GOT3 (cell line): ENCODE measurements around the gene TADA3.
"Not testable (repeated sequence)": the region's sequence is repeated elsewhere in the genome, so short reads cannot be mapped to it uniquely, and the experiment has no call there.

ENCODE experiments used
- DNase-seq: peaks from one replicate; lab custom pipeline; 2025; ENCODE audit warnings: mixed read lengths; lab: John Stamatoyannopoulos, UW

The TADA3 gene

DNA sequence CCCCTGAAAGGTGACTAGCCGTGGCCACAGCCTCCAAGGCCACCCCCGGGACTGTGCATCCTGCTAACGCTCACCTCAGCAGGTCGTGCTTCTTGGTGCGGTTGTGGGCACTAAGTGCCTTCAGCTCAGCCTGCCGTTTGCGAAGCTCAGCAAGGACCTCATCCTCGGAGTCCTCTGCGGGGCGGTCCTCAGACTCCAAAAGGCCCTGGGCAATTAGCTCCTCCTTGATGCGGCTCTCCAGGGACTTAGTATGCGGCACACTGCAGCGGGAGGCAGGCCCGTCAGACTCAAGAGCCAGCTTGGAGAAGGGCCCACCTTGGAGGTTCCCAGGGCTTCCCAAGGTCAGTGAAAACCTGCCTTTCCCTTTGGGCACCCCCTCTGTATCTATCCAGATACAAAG is 8.3 kb downstream of the TADA3 start:
- no peak for DNase-seq

DNA sequence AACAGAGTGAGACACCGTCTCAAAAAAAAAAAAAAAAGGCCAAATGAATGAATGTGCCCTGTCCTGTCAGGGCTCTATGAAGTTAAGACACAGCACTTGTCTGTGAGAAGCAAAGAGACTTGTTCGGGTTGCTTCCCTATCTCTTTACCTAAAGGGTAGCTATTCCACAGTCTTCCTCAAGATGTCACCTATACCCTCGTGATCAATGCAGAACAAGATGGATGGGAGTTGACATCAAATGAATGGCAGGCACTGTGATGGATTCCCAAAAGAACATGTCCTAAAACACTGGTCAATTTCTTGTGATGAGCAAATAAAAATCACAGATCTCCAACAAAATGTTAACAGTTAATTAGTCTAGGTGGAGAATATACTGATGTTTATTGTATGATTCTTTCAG is 9.5 kb downstream of the TADA3 start:
- no peak for DNase-seq

DNA sequence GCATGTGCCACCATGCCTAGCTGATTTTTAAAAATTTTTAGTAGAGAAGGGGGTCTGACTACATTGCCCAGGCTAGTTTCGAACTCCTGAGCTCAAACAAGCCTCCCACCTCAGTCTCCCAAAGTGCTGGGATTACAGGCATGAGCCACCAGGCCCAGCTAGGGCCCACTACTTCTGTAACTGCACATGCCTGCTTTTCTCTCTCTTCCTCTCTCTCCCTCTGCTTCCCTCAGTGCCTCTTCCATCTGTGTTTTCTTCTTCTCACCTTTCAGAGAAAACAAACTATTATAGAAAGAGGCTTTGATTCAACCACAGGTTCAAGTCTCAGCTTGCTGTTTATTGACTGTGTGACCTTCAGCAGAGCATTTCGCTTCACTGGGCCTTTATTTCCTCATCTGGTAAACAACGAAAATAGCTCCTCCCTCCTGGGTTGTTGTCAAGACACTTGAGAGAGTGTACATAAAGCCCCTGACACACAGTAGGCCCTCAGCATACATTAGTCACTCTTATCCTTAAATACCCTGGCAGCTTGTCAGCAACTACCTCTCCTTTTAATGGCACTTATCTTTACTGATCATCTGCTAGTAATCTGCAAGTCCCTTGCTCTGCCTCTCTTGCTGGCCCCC is 10.2 kb downstream of the TADA3 start:
- DNase-seq = no peak

DNA sequence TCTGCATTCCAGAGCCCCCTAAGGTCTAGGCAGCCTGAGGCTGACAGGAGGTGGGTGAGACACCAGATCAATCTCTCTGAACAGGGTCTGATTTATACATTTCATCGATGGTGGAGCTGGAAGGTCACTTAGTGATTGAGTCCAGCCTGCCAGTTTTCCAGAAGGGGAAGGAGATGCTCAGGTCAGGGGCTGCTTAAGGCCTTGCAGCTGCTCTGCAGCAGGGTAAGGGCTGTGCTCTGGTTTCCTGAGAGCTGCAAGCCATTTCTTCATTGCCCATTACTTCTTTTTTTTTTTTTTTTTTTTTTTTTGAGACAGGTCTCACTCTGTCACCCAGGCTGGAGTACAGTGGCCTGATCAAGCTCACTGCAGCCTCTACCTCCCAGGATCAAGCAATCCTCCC is 10.7 kb downstream of the TADA3 start:
- no peak for DNase-seq

DNA sequence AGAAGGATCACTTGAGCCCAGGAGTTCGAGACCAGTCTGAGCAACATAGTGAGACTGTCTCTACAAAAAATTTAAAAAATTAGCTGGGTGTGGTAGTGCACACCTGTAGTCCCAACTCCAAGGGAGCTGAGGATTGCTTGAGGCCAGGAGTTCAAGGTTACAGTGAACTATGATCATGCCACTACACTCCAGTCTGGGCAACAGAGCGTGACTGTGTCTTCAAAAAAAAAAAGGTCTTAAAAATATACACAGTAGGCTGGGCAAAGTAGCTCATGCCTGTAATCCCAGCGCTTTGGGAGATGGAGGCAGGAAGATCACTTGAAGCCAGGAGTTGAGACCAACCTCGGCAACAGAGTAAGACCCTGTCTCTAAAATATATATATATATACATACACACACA is 11.4 kb downstream of the TADA3 start:
- DNase-seq = no peak

DNA sequence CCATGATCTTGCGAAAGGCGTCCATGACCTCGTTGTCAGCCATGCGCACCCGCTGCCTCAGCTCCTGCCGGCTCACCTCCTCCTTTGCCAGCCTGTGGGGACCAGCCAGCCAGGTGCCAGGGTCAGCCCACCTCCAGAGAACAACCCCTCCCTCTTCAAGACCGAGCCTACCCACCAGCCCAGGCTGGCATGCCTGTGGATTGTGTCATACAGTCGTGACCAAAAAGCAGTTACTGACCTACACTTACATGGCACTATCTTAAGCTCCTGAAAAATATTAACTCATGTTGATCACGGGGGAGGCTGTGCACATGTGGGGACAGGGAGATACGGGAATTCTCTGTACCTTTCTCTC is 11.8 kb downstream of the TADA3 start:
- no peak for DNase-seq

DNA sequence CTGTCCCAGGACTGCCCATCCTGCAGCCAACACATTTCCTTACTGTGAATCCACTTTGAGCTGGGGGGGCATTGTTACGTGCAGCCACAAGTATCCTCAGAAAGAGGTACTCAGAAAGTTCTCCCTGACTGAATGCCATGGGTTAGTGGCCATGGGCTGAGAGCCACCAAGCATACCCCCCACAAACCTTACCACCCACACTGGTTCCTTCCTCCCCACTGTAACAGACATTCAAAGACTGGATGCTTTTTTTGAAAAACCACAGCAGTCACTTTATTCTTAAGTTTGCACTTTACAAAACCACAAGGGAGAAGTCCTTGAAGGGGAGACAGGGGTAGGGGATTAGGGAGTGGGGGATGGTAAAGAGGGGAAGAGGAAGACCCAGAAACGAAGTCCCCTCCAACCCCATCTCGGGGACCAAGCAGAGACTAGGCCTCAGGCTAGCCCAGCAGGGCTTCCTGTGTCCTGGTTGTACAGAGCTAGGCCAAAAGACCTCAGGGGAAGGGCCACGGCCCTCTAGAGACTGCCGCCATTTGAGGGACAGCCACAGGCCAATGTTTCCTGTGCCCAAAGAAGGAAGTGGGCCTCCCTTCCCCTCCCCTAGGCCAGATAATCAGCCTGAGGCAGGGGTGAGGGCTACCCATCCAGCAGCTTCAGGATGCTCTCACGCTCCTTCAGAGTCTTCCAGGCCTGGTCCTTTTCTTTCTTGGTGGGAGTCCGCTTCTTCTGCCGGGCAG is 12.4 kb downstream of the TADA3 start:
- no peak for DNase-seq

DNA sequence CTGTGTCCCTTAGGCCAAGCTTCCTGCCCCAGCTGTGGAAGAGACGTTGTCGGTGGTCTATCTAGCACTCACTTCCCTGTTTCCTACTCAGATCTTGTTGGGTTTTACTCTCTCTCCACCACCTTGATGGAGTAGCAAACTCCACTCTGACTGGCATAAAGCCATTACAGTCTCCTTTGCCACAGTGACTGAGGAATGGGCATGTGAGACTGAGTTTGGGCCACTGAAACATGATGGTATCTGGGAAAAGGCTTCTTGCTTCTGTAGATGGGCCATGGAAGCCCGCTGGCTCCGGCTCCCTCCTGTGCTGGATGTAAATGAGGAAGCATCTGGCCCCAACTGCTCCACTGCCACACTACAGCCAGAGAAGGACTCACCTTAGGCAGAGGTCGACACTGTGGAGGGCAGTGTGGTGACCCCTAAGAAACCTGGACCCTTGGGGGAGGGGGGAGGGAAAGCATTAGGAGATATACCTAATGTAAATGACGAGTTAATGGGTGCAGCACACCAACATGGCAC is 13.1 kb downstream of the TADA3 start:
- no peak for DNase-seq

DNA sequence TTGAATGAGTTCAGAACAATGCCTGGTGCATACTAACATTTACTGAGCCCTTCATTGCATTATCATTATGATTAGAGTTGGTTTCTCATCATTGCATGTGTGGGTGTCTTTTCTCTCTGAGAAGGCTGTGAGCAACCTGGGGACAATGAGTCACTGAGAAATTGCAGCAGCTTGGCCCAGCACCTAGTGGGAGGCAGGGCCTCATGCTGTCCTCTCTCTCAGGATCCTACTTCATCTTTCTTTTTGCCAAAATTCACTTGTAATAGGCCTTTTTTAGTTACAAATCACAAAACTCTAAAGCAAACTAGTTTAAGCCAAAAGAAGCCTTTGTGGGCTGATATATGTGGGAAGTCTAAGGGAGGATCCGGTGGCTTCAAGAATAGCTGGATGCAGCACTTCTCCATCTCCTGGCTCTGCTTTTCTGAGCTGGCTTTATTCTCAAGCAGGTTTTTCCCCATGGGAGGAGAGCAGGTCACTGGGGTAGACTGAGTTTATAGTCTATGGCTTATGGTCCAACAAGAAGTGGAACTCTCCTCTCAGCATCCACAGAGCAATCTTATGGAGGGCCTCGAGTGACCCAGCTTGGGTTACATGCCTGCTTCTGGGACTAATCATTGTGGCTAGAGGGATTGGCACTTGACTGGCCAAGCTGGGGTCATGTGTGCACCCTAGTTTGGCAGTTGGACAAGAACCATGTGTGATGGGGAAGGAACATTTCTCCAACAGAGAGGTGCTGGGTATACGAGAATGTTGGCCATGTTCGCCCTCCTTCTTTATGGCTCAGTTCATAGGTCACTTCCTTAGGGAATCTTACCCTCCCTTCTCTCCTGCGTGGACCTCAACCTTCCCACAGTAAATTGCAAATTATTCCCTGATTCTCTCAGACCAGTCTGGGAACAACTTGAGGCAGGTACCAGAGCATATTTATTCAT is 13.9 kb downstream of the TADA3 start:
- DNase-seq = peak; percentile 24

DNA sequence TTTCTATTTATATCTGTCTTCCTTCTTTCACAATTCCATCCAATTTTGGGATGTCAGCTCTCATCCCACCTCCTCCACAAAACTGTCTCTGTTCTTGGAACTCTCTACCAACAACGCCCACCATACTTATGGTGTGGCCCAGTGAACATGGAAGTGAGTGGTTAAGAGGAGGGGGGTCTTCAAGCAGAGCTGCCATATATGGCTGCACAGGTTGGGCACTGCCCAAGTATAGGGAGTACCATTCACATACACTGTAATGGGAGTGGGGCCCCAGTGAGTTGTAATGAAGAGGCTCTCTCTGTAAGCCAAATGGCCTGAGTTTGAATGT is 14.6 kb downstream of the TADA3 start:
- no peak for DNase-seq

DNA sequence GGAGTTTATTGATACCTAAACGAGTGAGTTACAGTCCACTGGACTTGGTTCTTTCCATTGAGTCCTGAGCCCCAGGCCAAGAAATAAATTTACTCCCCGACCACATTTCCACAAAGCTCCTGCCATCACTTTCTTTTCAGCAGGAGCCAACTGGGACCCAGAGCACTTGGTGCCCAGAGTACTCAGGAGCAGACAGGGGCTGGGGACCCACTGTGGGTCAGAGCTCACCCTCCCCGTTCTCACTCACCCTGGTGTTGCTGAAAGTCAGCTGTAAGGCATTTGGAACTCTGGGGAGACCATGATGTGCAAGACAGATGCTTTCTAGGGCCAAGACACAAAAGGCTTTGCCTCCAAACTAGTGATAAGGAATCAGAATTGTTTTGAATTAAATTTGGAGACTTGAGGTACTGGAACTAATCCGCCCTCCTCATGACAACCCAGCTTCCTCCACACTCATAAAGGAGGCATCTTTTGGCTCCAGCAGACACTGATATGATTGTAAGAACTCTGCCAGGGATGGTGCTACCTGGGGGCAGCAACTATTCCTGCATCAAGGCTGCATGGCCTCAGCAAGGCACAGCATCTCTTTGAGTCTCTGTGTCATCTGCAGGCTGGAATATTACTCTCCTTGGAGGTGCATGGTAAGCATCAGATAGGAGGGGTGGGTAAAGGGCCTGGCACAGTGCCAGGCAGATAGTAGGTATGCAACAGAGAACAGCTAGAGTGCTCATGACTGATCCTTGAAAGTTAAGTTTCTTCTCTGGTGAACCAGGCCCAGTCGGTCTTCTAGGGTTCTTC is 15.2 kb downstream of the TADA3 start:
- DNase-seq = no peak

DNA sequence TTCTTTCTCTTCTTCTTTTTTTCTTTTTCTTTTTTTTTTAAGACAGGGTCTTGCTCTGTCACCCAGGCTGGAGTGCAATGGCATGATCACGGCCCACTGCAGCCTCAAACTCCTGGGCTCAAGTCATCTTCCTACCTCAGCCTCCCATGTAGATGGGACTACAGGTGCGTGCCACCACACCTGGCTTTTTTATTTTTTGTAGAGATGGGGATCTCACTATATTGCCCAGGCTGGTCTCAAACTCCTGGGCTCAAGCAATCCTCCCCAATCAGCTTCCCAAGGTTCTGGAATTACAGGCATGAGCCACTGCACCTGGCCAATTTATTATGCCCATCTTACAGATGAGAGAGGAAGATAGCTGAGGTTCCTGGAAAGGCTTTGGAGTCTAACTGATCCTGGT is 21.3 kb downstream of the TADA3 start:
- not testable (repeated sequence) for DNase-seq

DNA sequence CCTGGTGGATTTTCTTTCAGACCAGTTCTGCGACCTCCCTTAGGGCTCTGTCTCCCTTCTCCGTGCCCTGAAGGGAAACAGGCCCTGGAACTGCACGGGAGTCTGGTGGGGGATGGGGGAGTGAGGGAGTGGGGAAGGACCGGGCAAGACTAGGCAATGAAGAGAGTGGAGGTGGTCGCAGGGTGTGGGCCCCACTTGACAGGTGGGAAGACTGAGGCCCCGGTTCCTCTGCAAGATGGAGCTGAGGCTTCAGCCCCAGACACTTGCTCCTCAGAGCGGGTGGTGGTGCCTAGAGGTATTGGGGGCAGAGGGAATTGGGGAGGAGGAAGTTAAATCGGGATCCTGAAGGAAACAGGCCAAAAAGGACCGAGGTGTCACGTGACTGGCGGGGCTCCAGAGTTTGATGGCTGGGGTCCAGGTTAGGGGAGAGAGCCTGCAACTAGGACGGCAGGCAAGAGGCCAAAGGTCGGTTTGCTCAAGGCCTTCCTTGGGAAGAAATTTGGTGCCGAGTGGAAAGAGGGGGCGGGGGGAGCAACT is 21.9 kb downstream of the TADA3 start:
- DNase-seq = no peak

DNA sequence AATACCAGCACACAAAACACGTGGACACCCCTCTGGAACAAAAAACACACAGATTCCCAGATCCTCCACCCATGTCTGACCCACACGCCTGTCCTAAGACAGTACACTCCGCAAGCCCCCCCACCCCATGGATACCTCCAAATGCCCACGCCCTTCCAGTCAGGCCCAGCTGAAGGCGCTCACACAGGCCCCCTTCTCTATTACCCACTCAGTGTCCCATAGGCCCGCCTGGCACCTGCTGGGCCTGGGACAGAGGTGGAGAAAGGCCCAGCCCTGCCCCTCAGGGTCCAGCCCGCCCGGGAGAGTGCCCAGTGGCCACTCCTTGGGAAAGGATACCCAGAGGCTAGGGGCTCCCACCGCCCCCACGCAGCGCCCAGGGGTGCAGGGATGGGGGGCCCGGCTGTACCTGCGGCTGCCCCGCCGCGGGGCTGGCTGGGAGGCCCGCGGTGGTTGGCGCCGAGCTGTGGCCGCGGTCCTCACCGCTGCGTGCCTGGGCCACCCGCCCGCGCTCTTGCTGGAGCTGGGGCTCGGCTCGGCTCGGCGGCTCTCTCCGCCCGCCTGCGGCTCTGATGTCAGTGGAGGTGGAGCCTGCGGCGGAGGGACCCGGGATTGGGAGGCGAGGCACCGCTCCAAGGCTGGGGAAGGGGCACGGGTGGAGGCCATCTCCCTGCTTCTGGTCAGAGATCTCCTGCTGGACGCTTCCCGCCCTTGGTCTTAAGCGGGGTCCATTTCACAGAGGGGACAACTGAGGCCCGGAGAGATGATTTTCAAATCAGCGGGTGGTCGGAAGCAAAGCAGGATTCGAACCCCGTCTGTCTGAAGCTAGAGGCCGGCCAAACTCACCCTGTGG is 22.6 kb downstream of the TADA3 start, which contains the start of gene CAMK1:
CAMK1 (minus strand) TSS at position 522 of the 850 bp plus-strand sequence. CDS start 2,198 bp downstream, outside the sequence.
- DNase-seq = peak; percentile 21

DNA sequence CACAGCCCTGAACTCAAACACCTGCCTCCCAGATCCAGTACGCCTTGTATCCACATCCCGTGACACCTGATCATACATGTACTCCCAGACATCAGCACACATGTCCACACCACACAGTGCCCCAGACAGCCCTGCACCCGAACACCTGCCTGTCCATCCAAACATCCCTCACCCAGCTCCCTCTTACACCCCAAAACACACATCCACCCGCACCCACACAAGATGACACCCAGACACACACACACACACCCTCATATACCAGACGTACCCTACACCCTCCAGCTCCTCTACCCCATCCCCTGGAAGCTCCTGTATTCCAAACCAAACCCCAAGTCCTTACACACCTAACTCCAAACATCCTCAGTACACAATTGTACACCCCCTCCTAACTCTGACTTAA is 23.3 kb downstream of the TADA3 start:
- no peak for DNase-seq

DNA sequence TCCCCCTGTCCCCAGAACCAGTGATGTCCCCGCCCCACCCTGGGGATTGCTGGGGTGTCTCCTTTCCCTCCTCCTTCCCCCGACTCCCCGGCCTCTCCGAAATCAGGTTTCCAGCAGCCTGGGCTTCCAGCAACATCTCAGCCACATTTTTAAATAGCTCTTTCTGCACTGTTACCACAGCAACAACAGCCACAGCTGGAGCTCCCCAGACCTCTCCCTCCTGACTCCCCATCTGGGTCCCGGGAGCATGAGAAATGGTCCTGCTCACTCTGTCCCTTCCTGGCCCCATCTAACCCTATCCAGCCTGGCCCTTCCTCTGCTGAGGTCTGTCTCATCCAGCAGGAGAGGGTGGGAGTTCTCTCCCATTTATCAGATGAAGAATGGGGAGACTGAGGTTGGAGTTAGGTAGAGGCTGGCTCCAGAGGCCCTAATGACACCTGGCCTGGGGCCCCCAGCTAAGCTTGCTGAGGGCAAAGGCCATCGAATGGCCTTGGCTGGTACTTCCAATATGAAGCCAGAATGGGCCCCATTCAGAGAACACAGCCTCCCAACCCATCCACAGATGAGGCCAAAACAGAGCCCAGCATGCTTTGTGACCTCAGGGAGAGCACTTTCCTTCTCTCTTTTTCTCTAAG is 24.0 kb downstream of the TADA3 start:
- no peak for DNase-seq

DNA sequence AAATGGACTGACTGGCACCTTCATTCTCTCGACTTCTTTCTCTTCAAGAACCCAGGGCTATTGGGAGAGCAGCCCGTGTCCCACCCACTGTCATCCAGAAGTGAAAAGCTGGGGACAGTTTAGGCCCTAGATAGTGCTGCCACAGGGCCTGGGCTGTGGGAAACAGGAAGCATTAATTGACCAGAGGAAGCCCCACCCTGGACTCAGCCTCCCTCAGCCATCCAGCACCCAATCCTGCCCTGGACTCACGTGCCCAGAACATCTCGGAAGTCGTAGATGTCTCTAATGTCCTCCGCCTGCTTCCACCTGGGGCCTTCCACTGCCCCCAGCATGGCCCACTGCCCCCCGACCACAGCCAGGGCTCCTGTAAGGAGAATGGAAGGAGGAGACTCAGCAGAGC is 24.9 kb downstream of the TADA3 start:
- no peak for DNase-seq

DNA sequence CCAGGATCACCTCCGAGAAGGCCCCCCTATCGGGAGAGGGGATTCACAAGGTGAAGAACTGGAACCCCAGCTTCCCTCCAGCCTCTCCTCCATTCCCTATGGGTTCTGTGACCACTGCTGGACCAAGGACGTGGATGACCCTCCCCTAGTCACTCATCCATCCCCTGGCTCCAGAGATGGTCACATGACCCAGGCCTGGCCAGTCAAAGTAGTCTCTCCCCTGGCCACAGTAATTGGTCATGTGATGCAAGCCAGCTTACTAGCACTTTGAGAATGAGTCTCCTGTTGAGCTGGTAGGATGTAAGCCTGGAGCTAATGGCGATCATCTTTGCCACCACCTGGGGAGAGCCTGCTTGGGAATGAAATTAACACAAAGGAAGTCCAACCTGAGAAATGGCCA is 26.4 kb downstream of the TADA3 start:
- no peak for DNase-seq

DNA sequence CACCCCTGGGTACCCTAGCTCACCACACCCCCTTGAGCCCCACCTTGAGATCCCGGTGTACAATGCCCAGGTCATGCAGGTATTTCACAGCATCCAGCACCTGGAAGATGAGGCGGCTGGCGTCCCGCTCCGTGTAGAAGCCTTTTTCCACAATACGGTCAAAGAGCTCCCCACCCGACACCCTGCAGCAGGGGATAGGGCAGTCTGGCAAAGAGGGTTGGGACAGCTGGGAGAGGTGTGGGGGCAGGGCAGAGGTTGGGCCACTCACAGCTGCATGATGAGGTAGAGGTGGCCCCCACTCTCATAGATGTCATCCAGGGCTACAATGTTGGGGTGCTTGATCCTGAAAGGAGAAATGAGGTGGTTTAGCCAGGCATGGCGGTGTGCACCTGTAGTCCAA is 29.4 kb downstream of the TADA3 start:
- no peak for DNase-seq

DNA sequence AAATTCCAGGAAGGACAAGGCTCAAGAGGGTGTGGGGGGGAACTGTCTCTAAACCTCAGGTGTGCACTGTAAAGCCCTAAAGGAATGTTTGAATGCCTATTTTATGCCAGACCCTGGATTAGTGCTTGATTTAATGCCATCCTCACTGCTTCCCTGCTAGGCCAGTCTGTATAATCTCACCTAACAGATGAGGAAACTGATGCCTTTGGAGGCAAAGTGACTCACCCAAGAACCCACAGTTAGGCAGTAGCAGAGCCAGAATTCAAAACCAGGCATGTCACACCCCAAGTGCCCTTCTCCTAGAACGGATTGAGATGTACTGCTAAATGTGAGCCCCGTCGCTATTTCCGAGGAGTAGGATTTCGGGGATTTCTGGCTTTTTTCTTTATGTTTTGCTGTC is 30.4 kb downstream of the TADA3 start:
- no peak for DNase-seq
